Endothelial cell of umbilical vein (primary cell): ENCODE data around the gene DBNL. TPM values are rescaled to one million over a fixed set of nuclear protein-coding genes. Genes with fewer than 3 reads are reported as not detected.

Experiments used
- BruUV-seq: library from RNA; stranded (reverse); fragments of 400-500 nt; replicated peaks from 2 replicates; lab custom pipeline; 2021; lab: Mats Ljungman, UMichigan
- CTCF ChIA-PET: fragments of 300-600, 350-600 bp; sonication (Branson Sonifier 250); formaldehyde crosslinking; loops from one replicate; lab custom pipeline; 2021; ENCODE audit warnings: antibody characterized with exemption, inconsistent platforms; lab: Charles Lee
- POLR2A ChIA-PET: fragments of 300-600, 350-600 bp; sonication (Branson Sonifier 250); formaldehyde crosslinking; loops from one replicate; lab custom pipeline; 2021; ENCODE audit warnings: antibody characterized with exemption, inconsistent platforms; lab: Charles Lee
- DNase-seq: peaks from one replicate; pipeline ENCODE4 v3.0.0-alpha.2; 2011; ENCODE audit warnings: low read depth, low spot score
- FAIRE-seq: peaks from 2 replicates; lab custom pipeline; 2011; peaks lifted over from hg19 to GRCh38; lab: Jason Lieb, UNC
- H2AFZ ChIP-seq: 2 replicates; pipeline ENCODE4 v1.6.0; 2012; ENCODE audit warnings: low read depth, low read length, control low read depth, inconsistent platforms
- H3K27ac ChIP-seq: 2 replicates; pipeline ENCODE4 v1.5.1; 2011; ENCODE audit warnings: low read depth, mild to moderate bottlenecking, control low read depth, low read length, moderate library complexity; ENCODE audit not compliant: insufficient read depth
- H3K27me3 ChIP-seq, 2 experiments: 2 replicates each; pipeline versions ENCODE4 v1.6.0 to v1.6.1; 2011; ENCODE audit warnings: low read length in 2 of 2, mixed read lengths in 1 of 2; ENCODE audit not compliant: control insufficient read depth in 2 of 2, insufficient read depth in 2 of 2
- H3K36me3 ChIP-seq, 2 experiments: 2 replicates in 1 of 2; 3 replicates in 1 of 2; pipeline ENCODE4 v1.5.1; 2011; ENCODE audit warnings: low read length in 2 of 2, mild to moderate bottlenecking in 1 of 2, moderate library complexity in 1 of 2; ENCODE audit not compliant: control insufficient read depth in 2 of 2, insufficient read depth in 2 of 2; ENCODE audit errors: extremely low read depth in 1 of 2
- H3K4me1 ChIP-seq: 3 replicates; pipeline ENCODE4 v1.5.1; 2011; ENCODE audit warnings: mild to moderate bottlenecking, low read length; ENCODE audit not compliant: control insufficient read depth, insufficient read depth; ENCODE audit errors: extremely low read depth
- H3K4me2 ChIP-seq: 2 replicates; pipeline ENCODE4 v1.6.1; 2011; ENCODE audit warnings: low read length, control low read depth, mixed read lengths; ENCODE audit not compliant: insufficient read depth
- H3K4me3 ChIP-seq, 3 experiments: fragments of 200-600 bp in 1 of 3; sonication (generic), shearing (Covaris generic) in 1 of 3; replicated peaks in 1 of 3; 2 replicates each; pipeline ENCODE4 v1.5.1; 2011 to 2016; ENCODE audit warnings: control low read depth in 3 of 3, low read length in 3 of 3, mild to moderate bottlenecking in 2 of 3, inconsistent platforms in 1 of 3, low read depth in 1 of 3, moderate library complexity in 1 of 3; ENCODE audit not compliant: insufficient read depth in 1 of 3
- H3K79me2 ChIP-seq: 2 replicates; pipeline ENCODE4 v1.6.0; 2012; ENCODE audit warnings: low read length, inconsistent platforms; ENCODE audit not compliant: control insufficient read depth, insufficient read depth
- H3K9ac ChIP-seq: replicated peaks from 2 replicates; pipeline ENCODE3; 2011; ENCODE audit warnings: low read length, control low read depth; ENCODE audit not compliant: insufficient read depth; ENCODE audit errors: extremely low read depth
- H3K9me1 ChIP-seq: replicated peaks from 3 replicates; pipeline ENCODE4 v1.6.0; 2011; ENCODE audit warnings: mild to moderate bottlenecking, low read length; ENCODE audit not compliant: control insufficient read depth, insufficient read depth; ENCODE audit errors: extremely low read depth
- H3K9me3 ChIP-seq: replicated peaks from 2 replicates; pipeline ENCODE4 v1.5.1; 2012; ENCODE audit warnings: low read length, inconsistent platforms; ENCODE audit not compliant: control insufficient read depth, insufficient read depth
- H4K20me1 ChIP-seq: replicated peaks from 2 replicates; pipeline ENCODE3; 2011; ENCODE audit warnings: mild to moderate bottlenecking, low read length; ENCODE audit not compliant: control insufficient read depth, insufficient read depth; ENCODE audit errors: extremely low read depth
- EZH2 ChIP-seq: IDR thresholded peaks from 2 replicates; pipeline ENCODE4 v1.6.1; 2012; ENCODE audit warnings: borderline replicate concordance, low read depth, mild to moderate bottlenecking, moderate library complexity, low read length, inconsistent platforms; ENCODE audit not compliant: severe bottlenecking
- FOS ChIP-seq: IDR thresholded peaks from 2 replicates; pipeline ENCODE4 v1.6.1; 2011; ENCODE audit warnings: mild to moderate bottlenecking, low read length, moderate library complexity, borderline replicate concordance; ENCODE audit not compliant: insufficient read depth
- GATA2 ChIP-seq: IDR thresholded peaks from 2 replicates; pipeline ENCODE4 v1.7.0; 2011; ENCODE audit warnings: low read depth, mild to moderate bottlenecking, moderate library complexity, mixed read lengths, low read length; ENCODE audit not compliant: insufficient read length, insufficient read depth
- JUN ChIP-seq: IDR thresholded peaks from 2 replicates; pipeline ENCODE4 v1.6.1; 2011; ENCODE audit warnings: borderline replicate concordance, low read depth; ENCODE audit not compliant: insufficient read length, insufficient read depth
- MYC ChIP-seq: IDR thresholded peaks from one replicate; pipeline ENCODE4 v1.6.1; 2011; ENCODE audit warnings: mild to moderate bottlenecking, low read depth, low read length
- POLR2A ChIP-seq: IDR thresholded peaks from 2 replicates; pipeline ENCODE4 v1.6.1; 2012; ENCODE audit warnings: low read depth, mild to moderate bottlenecking, control low read depth, low read length
- POLR2AphosphoS5 ChIP-seq: IDR thresholded peaks from 2 replicates; pipeline ENCODE4 v1.6.1; 2012; ENCODE audit warnings: low read depth, mild to moderate bottlenecking, control low read depth, low read length, moderate library complexity; ENCODE audit not compliant: insufficient read depth
- dilution Hi-C: fragments of 300-500 bp; cut with MboI; formaldehyde crosslinking; loops from one replicate; pipeline ENCODE4 v1.15.0; 2019; ENCODE audit warnings: low sequenced_read_pairs; ENCODE audit not compliant: extremely low pct_ligation_motif_present
- intact Hi-C: fragments of 100-400 bp; cut with micrococcal nuclease; formaldehyde crosslinking; loops from one replicate; pipeline ENCODE4 v1.10.0; 2022
- polyA plus RNA-seq, 4 experiments: library from polyadenylated mRNA; depleted of rRNA in 3 of 4; stranded (reverse) in 3 of 4; unstranded in 1 of 4; fragments of >200 nt; gene quantifications; 2 replicates each; pipeline versions ENCODE4 v1.2.1 to v1.2.3, GENCODE V29; 2011 to 2012; ENCODE audit warnings: missing spikeins in 1 of 4
- total RNA-seq: library from RNA; stranded (reverse); gene quantifications from 2 replicates; pipeline ENCODE4 v1.2.3, GENCODE V29; 2021
- TF ChIP-seq, protein P1 (sequence below), 2 donors: IDR thresholded peaks; 1 replicate in 1 of 2; 2 replicates in 1 of 2; pipeline ENCODE4 v1.5.1; 2011; ENCODE audit warnings: low read length in 2 of 2, mild to moderate bottlenecking in 2 of 2, moderate library complexity in 2 of 2, control low read depth in 1 of 2, inconsistent platforms in 1 of 2, low read depth in 1 of 2; ENCODE audit not compliant: insufficient read depth in 1 of 2; ENCODE audit errors: extremely low read depth in 1 of 2
- TF ChIP-seq, protein P2 (sequence below): IDR thresholded peaks from 2 replicates; pipeline ENCODE4 v1.6.1; 2011; ENCODE audit not compliant: insufficient read depth, insufficient read length

The DBNL gene
- total and polyA plus RNA-seq, 2 donors (not counting 3 experiments of a cell fraction or from before 2014, with no cell fraction given), result 94.0 to 123 TPM

DNA sequence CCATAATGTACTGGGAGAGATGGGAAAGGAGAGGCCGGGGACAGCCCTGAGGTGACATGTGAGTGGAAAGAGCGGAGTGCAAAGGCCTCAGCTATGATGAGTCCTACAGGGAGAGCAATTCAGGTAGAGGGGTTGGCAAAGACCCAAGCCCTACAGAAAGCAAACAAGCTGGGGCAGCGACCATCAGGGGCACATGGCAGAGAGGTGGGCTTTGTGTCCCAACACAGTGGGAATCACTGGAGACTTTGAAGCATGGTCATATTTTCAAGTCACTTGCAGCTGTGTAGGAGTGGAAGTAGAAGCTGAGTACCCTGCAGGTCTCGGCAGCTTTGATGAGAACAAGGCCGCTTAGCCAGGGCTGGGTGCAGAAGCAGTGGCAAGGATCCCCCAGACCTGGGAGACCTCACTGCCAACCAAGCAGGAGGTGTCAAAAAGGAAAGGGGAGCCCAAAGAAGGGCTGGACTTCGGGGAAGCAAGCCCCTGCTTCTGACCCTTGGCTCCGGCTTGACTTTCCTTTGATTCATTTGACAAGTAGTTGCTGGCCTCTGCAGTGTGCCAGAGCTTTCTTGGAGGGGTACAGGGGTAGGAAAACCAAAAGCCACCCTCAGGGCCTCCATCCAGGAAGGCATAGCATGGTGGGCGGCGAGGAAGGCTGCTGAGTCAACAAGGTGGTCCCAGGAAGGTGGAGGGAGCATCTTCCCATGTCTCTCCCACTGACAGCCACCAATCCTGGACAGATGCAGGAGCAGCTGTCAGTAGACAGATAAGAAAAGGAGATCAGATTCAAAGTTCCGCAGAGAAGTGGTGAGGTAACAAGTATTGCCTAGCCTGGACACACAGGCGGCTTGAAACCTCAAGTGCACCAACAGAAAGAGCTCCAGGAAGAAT, 22.8 kb downstream of the DBNL start:
- POLR2A ChIA-PET, result interaction anchor here (0.5 kb wide), 1 partner anchor 400 kb away, joined by 5 read pairs; no protein-coding TSS in a partner anchor
- CTCF ChIA-PET, result interaction anchor here (0.8 to 2.6 kb wide), 4 partner anchors 20 to 129 kb away, joined by 3 to 7 read pairs (median 3); no protein-coding TSS in a partner anchor
- intact Hi-C loops (no loop called here), dilution Hi-C loops (no loop called here)
- Histone ChIP-seq H4K20me1 (no peaks in the 10 kb centered on the region), H3K27ac (no peak overlapping the region), H3K4me1 (peaks cover 3% of the 10 kb centered on the region), H3K79me2 (no peaks in the 10 kb centered on the region), H3K27me3 (peaks cover 2 to 13% of the 10 kb centered on the region in 2 experiments), H3K4me2 (no peak overlapping the region), H3K9me3 (no peaks in the 10 kb centered on the region), H3K36me3 (no peaks in the 10 kb centered on the region), H3K9me1 (no peaks in the 10 kb centered on the region), H3K9ac (no peak overlapping the region), H2AFZ (no peak overlapping the region), H3K4me3 (no peak overlapping the region)
- no TSS peak for BruUV-seq
- TF ChIP-seq FOS (no peak), POLR2A (peak; percentile 11)
- FAIRE-seq, result no peak
- DNase-seq, result no peak

DNA sequence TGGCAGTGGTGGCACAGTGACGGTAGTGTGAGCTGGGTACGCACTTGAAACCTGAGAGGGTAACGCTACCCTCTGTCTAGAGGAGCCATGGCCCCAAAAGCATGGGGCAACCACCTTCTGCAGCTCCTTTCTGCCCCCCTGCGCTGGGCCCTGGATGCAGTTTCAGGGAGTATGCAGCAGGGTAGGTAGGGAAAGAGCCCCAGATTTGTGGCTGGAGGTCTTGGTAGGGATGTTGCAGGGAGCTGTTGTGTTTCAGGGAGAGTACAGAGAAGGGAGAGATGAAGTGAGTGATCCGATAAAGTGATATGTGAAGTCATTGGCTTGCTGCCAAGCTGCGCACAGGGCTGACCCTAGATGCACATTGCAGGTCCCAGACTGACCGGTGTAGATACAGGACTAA, 23.6 kb downstream of the DBNL start:
- dilution Hi-C loops (no loop called here), intact Hi-C loops (no loop called here)
- Histone ChIP-seq H4K20me1 (no peaks in the 10 kb centered on the region), H3K79me2 (no peaks in the 10 kb centered on the region), H3K4me3 (no peak overlapping the region), H3K9me3 (no peaks in the 10 kb centered on the region), H3K27ac (no peak overlapping the region), H3K36me3 (no peaks in the 10 kb centered on the region), H3K4me2 (no peak overlapping the region), H3K9ac (no peak overlapping the region), H2AFZ (no peak overlapping the region), H3K4me1 (peaks cover 10% of the 10 kb centered on the region), H3K27me3 (peaks cover 2 to 13% of the 10 kb centered on the region in 2 experiments), H3K9me1 (no peaks in the 10 kb centered on the region)
- FAIRE-seq, result no peak
- ChIA-PET CTCF (interaction anchor here (0.8 to 2.6 kb wide), 2 partner anchors 48 to 128 kb away, joined by 3 to 7 read pairs; no protein-coding TSS in a partner anchor), POLR2A (interaction anchor here (0.5 kb wide), 1 partner anchor 399 kb away, joined by 5 read pairs; no protein-coding TSS in a partner anchor)
- TF ChIP-seq POLR2A, result no peak
- no peak for TF ChIP-seq MYC
- TF ChIP-seq, protein P1, sequence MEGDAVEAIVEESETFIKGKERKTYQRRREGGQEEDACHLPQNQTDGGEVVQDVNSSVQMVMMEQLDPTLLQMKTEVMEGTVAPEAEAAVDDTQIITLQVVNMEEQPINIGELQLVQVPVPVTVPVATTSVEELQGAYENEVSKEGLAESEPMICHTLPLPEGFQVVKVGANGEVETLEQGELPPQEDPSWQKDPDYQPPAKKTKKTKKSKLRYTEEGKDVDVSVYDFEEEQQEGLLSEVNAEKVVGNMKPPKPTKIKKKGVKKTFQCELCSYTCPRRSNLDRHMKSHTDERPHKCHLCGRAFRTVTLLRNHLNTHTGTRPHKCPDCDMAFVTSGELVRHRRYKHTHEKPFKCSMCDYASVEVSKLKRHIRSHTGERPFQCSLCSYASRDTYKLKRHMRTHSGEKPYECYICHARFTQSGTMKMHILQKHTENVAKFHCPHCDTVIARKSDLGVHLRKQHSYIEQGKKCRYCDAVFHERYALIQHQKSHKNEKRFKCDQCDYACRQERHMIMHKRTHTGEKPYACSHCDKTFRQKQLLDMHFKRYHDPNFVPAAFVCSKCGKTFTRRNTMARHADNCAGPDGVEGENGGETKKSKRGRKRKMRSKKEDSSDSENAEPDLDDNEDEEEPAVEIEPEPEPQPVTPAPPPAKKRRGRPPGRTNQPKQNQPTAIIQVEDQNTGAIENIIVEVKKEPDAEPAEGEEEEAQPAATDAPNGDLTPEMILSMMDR (IDR thresholded peaks at IDR 0.05; ENCODE audit: extremely low read depth in 1 of 2, insufficient read depth in 1 of 2, low read depth in 1 of 2, low read length in 2 of 2), result no peak
- no peak for TF ChIP-seq EZH2
- TF ChIP-seq, protein P2, sequence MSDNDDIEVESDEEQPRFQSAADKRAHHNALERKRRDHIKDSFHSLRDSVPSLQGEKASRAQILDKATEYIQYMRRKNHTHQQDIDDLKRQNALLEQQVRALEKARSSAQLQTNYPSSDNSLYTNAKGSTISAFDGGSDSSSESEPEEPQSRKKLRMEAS, result no peak
- peak; percentile 10 for TF ChIP-seq GATA2
- TF ChIP-seq JUN, result no peak
- no peak for TF ChIP-seq FOS
- no peak for TF ChIP-seq POLR2AphosphoS5
- no TSS peak for BruUV-seq
- no peak for DNase-seq
